Fibroblast of villous mesenchyme (primary cell): ENCODE results near the gene SYNJ1. TPM values are rescaled to one million over a fixed set of nuclear protein-coding genes. Genes with fewer than 3 reads are reported as not detected.
"Not testable (repeated sequence)": the region's sequence is repeated elsewhere in the genome, so short reads cannot be mapped to it uniquely, and the experiment has no call there.

Experiments
- DNase-seq: peaks from one replicate; pipeline ENCODE4 v3.0.0-alpha.2; 2010; ENCODE audit warnings: low read depth
- H3K4me3 ChIP-seq: 2 replicates; pipeline ENCODE4 v1.5.1; 2011; ENCODE audit warnings: low read depth, mild to moderate bottlenecking, low read length
- total RNA-seq: library from RNA; depleted of rRNA; stranded (reverse); fragments of >200 nt; gene quantifications from 2 replicates; pipeline ENCODE4 v1.2.3, GENCODE V29; 2012
- TF ChIP-seq, protein P1 (sequence below): IDR thresholded peaks from 2 replicates; pipeline ENCODE4 v1.5.1; 2012; ENCODE audit warnings: low read depth, mild to moderate bottlenecking, low read length; ENCODE audit not compliant: insufficient read depth

Gene SYNJ1
- total RNA-seq, 1 donor = 7.3 TPM

DNA sequence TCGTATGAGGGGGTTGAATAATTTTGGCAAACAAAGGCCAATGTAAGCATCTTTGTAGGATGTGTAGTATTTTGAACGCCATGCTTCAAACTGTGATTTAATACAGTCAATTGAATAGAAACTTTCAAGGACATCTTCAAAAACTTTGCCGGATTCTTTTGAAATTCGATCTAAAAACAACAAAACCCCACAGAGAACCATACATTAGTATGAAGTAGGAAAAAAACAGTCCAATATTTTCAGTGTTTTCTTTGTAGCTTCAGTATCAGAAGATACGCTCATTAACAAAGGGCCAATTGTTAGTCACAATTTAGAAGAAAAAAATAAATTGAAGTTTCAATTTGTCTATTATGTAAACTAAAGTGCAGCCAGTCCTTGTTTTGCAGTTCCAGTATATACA, 20.7 kb upstream of the SYNJ1 start:
- H3K4me3 ChIP-seq = no peak overlapping the region
- DNase-seq = no peak
- TF ChIP-seq, protein P1, sequence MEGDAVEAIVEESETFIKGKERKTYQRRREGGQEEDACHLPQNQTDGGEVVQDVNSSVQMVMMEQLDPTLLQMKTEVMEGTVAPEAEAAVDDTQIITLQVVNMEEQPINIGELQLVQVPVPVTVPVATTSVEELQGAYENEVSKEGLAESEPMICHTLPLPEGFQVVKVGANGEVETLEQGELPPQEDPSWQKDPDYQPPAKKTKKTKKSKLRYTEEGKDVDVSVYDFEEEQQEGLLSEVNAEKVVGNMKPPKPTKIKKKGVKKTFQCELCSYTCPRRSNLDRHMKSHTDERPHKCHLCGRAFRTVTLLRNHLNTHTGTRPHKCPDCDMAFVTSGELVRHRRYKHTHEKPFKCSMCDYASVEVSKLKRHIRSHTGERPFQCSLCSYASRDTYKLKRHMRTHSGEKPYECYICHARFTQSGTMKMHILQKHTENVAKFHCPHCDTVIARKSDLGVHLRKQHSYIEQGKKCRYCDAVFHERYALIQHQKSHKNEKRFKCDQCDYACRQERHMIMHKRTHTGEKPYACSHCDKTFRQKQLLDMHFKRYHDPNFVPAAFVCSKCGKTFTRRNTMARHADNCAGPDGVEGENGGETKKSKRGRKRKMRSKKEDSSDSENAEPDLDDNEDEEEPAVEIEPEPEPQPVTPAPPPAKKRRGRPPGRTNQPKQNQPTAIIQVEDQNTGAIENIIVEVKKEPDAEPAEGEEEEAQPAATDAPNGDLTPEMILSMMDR = no peak

DNA sequence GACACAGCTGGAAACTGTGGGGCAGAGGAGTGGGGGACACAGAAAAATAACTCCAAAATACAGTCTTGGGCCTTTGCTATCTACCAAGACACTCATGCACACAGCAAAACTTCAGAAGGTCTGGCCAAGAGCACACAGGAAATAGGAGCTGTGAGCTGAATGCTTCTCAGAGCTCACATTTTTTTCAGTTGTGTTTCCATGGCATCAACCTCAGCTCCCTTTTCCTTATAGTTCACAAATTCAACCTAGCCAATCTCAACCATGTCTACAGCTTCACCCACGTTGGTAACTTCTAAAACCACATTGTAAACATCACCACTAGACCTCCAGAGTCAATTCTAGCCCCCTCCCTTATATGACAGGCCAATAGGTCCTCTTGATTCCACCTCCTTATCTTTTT, 19.6 kb upstream of the SYNJ1 start:
- no peak for DNase-seq
- TF ChIP-seq, protein P1 = no peak
- H3K4me3 ChIP-seq = no peak overlapping the region

DNA sequence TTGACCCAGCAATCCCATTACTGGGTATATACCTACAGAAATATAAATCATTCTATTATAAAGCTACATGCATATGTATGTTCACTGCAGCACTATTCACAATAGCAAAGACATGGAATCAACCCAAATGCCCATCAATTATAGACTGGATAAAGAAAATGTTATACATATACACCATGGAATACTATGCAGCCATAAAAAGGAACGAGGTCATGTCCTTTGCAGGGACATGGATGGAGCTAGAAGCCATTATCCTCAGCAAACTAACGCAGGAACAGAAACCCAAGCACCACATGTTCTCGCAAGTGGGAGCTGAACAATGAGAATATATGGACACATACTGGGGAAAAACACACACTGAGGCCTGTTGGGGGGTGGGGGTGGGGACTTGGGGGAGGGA, 18.9 kb upstream of the SYNJ1 start:
- not testable (repeated sequence) for DNase-seq, H3K4me3 ChIP-seq

DNA sequence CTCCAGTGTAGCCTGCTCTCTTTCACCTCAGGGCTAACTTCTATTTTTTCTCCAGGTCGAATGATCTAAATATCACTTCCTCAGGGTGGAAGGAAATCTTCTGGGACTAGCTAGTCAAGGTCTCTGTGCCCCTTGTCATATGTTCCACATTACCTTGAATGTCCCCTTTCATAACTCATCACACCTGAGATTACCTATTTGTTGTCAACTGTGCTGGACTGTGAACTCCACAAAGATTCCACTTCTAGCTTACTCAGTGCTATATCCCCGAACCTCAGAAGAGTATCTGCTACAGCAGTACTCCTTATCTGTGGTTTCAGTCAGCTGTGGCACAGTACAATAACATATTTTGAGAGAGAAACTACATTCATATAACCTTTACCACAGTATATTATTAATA, 14.6 kb upstream of the SYNJ1 start:
- TF ChIP-seq, protein P1 = no peak
- no peak overlapping the region for H3K4me3 ChIP-seq
- DNase-seq = no peak

DNA sequence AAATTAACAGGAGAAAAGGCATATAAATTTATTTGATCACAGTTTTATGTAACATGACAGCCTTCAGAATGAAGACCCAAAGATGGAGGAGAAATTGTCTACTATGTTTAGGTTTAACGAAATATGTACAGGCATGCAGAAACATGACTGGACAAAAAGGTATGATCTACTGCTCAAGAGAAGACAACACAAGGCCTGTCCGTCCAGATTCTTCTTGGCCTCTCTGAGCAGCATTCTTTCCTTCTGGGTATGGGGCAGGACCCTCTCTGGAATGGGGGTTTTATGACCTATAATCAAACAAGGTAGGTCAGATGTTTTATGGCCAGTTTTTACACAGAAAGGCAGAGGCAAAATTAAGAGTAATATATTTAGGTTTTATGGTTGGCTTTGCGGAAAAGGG, 13.5 kb upstream of the SYNJ1 start:
- no peak overlapping the region for H3K4me3 ChIP-seq
- TF ChIP-seq, protein P1 = no peak
- no peak for DNase-seq

DNA sequence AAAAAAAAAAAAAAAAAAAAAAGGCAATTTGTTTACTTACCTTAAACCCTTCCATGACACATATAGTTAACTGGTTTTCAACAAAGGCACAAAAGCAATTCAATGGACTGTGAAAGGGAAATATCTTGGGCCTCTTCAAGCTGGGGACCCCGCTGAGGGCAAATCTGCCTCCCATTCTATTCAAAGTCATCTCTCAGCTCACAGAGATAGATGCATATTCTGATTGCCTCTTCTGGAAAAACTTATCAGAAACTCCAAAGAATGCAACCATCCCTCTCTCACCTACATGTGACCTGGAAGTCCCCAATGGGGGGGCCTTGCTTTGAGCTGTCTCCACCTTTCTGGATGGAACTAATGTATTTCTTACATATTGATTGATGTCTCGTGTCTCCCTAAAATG, 12.1 kb upstream of the SYNJ1 start:
- TF ChIP-seq, protein P1 = no peak
- no peak for DNase-seq
- H3K4me3 ChIP-seq = no peak overlapping the region

DNA sequence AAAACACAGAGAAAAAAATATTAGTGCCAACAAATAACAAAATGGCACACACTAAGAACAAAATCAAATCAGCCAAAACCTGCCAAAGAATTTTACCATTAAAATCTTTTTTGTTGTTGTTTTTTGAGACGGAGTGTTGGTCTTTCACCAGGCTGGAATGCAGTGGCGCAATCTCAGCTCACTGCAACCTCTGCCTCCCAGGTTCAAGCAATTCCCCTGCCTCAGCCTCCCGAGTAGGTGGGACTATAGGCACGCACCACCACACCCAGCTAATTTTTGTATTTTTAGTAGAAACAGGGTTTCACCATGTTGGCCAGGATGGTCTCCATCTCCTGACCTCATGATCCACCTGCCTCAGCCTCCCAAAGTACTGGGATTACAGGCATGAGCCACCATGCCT, 8.3 kb upstream of the SYNJ1 start:
- not testable (repeated sequence) for H3K4me3 ChIP-seq, DNase-seq

DNA sequence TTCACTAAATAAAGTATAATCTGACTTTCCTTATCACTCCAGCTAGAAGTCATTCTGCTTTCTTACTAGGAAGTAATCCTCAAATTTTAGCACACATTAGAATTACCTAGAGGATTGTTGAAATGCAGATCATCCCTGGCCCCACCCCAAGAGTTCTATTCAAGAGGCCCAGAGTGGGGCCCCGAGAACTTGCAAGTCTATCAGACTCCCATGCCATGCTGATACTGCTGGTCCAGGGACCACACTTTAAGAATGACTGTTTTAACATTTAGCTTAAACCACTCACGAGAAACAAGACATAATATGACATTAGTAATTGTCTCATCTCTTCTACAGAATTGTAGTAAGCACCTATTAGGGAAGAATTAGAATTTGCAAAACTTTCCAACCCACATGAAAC, 7.7 kb upstream of the SYNJ1 start:
- H3K4me3 ChIP-seq = no peak overlapping the region
- TF ChIP-seq, protein P1 = no peak
- no peak for DNase-seq
